ENCODE measurements around the gene XCL2. TPM values are rescaled to one million over a fixed set of nuclear protein-coding genes. Genes with fewer than 3 reads are reported as not detected.
A peak's percentile ranks its signal among the peaks of the same experiment; 100 is the strongest.

XCL2 gene
- polyA plus RNA-seq, 3 donors: 0.56 to 1.9 TPM; not detected in 1

- no peaks in the 10 kb centered on the region for H4K20me1 ChIP-seq (ENCODE audit: insufficient read depth, low read length)
- peak overlapping the region; percentile 63 for H3K4me2 ChIP-seq (replicated peaks; ENCODE audit: extremely low read depth, low read length, poor library complexity, severe bottlenecking)
- H3K27ac ChIP-seq (ENCODE audit: low read depth in 1 of 2, low read length in 2 of 2): peak overlapping the region in 1 of 2 donors; percentile 79
- no peaks in the 10 kb centered on the region for H3K79me2 ChIP-seq (ENCODE audit: insufficient read depth, low read length)
- H3K4me1 ChIP-seq (ENCODE audit: control insufficient read depth in 1 of 2, insufficient read depth in 2 of 2, low read length in 2 of 2): peaks cover 37 to 46% of the 10 kb centered on the region in 2 donors
- no peak for TF ChIP-seq CTCF (IDR thresholded peaks at IDR 0.05)
- no peak overlapping the region for H3K9ac ChIP-seq (ENCODE audit: insufficient read depth, low read length, poor library complexity, severe bottlenecking)
- H3K36me3 ChIP-seq (replicated peaks in 1 of 2; ENCODE audit: control insufficient read depth in 1 of 2, insufficient read depth in 2 of 2, low read length in 2 of 2): no peaks in the 10 kb centered on the region
- H3K4me3 ChIP-seq (replicated peaks in 1 of 3; ENCODE audit: low read depth in 2 of 3, low read length in 3 of 3): peak overlapping the region; percentile 1 to 35 (median 9)
- Mint-ChIP-seq H3K4me1 (peaks cover 61% of the 10 kb centered on the region), H3K36me3 (peaks cover 4 to 6% of the 10 kb centered on the region in 2 donors), H3K27ac (peak overlapping the region; percentile 61 to 90 (median 83)), H3K4me3 (peak overlapping the region in 1 of 2 donors; percentile 75), H3K27me3 (ENCODE audit: low read depth in 3 of 3) (no peaks in the 10 kb centered on the region), H3K9me3 (peaks cover 0 to 11% (median 3%) of the 10 kb centered on the region in 7 donors)
- peak overlapping the region; percentile 9 for H2AFZ ChIP-seq (ENCODE audit: insufficient read depth, low read depth, low read length, poor library complexity, severe bottlenecking)
- peak in 1 of 3 donors; percentile 25 for DNase-seq
- intact Hi-C loops (cut with micrococcal nuclease): no loop called here
- 0% methylated on average over 1 of the region's 1 CpG for WGBS (ENCODE audit: insufficient coverage)
- H3K9me3 ChIP-seq (replicated peaks in 1 of 2; ENCODE audit: control insufficient read depth in 1 of 2, insufficient read depth in 1 of 2, low read length in 2 of 2): no peaks in the 10 kb centered on the region
- H3K27me3 ChIP-seq (ENCODE audit: control insufficient read depth in 2 of 2, insufficient read depth in 2 of 2, low read length in 2 of 2): no peaks in the 10 kb centered on the region
These were observed 8.3 kb downstream of the XCL2 start for GRCh38 chr1:168535536-168535935.

DNA sequence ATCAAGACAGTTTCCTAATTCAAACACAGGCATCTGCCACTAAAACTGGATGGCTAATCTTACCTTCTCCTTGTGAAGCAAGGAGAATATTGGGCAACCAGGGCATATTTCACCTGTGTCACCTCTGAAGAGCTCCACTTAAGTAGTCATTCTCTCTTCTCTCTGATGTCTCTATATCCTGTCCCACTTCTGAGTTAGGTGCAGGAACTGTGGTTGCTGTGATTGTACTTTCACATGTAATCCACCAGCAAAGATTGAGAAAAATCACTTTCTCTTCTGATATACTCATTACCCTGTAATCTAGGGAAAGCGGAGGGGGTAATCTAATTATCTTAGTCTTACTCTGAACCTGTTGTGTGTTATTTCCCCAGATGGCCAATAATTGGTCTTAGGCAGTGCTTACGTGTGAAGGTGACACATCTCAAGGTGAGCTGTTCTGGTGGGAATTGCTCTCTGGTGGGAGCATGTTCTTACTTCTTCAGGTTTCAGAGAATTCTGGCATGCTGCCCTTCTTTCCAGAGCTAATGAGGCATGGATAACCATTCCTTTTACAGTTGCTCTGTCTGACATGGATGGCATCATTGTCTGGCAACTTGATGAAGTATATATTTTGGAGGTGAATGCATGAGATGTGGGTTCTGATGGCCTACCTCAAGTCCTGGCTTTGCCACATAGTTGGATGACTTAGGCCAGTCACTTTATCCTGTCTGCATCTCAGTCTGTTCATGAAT is 12.0 kb downstream of the XCL2 start:
- H4K20me1 ChIP-seq (ENCODE audit: insufficient read depth, low read length): no peaks in the 10 kb centered on the region
- H3K4me2 ChIP-seq (replicated peaks; ENCODE audit: extremely low read depth, low read length, poor library complexity, severe bottlenecking): no peak overlapping the region
- no peaks in the 10 kb centered on the region for H3K9me3 ChIP-seq (replicated peaks in 1 of 2; ENCODE audit: control insufficient read depth in 1 of 2, insufficient read depth in 1 of 2, low read length in 2 of 2)
- Mint-ChIP-seq H3K27ac (no peak overlapping the region), H3K36me3 (no peaks in the 10 kb centered on the region), H3K9me3 (no peaks in the 10 kb centered on the region), H3K4me1 (peaks cover 59% of the 10 kb centered on the region), H3K4me3 (no peak overlapping the region), H3K27me3 (ENCODE audit: low read depth in 3 of 3) (no peaks in the 10 kb centered on the region)
- H3K4me3 ChIP-seq (replicated peaks in 1 of 3; ENCODE audit: low read depth in 2 of 3, low read length in 3 of 3): no peak overlapping the region
- H2AFZ ChIP-seq (ENCODE audit: insufficient read depth, low read depth, low read length, poor library complexity, severe bottlenecking): no peak overlapping the region
- no peak for DNase-seq
- H3K79me2 ChIP-seq (ENCODE audit: insufficient read depth, low read length): no peaks in the 10 kb centered on the region
- intact Hi-C loops (cut with micrococcal nuclease): no loop called here
- no peaks in the 10 kb centered on the region for H3K36me3 ChIP-seq (replicated peaks in 1 of 2; ENCODE audit: control insufficient read depth in 1 of 2, insufficient read depth in 2 of 2, low read length in 2 of 2)
- H3K27me3 ChIP-seq (ENCODE audit: control insufficient read depth in 2 of 2, insufficient read depth in 2 of 2, low read length in 2 of 2): no peaks in the 10 kb centered on the region
- WGBS (ENCODE audit: insufficient coverage): 86% methylated on average over 1 of the region's 2 CpGs
- no peak overlapping the region for H3K9ac ChIP-seq (ENCODE audit: insufficient read depth, low read length, poor library complexity, severe bottlenecking)
- H3K27ac ChIP-seq (ENCODE audit: low read depth in 1 of 2, low read length in 2 of 2): no peak overlapping the region
- H3K4me1 ChIP-seq (ENCODE audit: control insufficient read depth in 1 of 2, insufficient read depth in 2 of 2, low read length in 2 of 2): peaks cover 50 to 61% of the 10 kb centered on the region in 2 donors
- TF ChIP-seq CTCF (IDR thresholded peaks at IDR 0.05): no peak

All from CD14-positive monocyte (primary cell).